ENCODE results near the gene SMIM32.

DNA sequence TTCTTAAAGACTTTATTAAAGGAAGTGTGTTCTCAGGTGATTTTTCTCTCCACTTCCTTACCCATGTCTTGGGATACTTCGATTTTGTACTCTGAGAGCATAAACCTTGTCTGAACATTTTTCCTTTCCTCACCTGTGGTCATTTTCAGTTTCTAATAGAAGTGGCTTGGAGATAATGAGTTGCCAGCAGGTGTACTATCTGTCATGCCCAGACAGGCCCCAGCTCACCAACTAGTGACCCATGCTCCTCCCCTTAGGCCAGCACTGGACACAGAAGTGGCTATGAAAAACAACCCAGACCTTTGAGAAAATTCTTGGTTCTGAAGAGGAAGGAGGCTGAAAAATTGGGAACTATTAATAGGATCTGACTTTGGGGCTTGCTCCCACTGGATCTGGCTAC, 49.2 kb upstream of the SMIM32 start:
- TF ChIP-seq FOXA1 (IDR thresholded peaks at IDR 0.05) (no peak), FOXM1 (IDR thresholded peaks at IDR 0.05; ENCODE audit: borderline replicate concordance) (no peak), TARDBP (IDR thresholded peaks at IDR 0.05) (no peak), CTBP1 (IDR thresholded peaks at IDR 0.05; ENCODE audit: borderline replicate concordance) (no peak), BHLHE40 (IDR thresholded peaks at IDR 0.05; ENCODE audit: borderline replicate concordance) (no peak), SP1 (IDR thresholded peaks at IDR 0.05) (no peak), ZNF384 (IDR thresholded peaks at IDR 0.05) (no peak), ELF4 (IDR thresholded peaks at IDR 0.05) (no peak)
- TF ChIP-seq, protein P1, sequence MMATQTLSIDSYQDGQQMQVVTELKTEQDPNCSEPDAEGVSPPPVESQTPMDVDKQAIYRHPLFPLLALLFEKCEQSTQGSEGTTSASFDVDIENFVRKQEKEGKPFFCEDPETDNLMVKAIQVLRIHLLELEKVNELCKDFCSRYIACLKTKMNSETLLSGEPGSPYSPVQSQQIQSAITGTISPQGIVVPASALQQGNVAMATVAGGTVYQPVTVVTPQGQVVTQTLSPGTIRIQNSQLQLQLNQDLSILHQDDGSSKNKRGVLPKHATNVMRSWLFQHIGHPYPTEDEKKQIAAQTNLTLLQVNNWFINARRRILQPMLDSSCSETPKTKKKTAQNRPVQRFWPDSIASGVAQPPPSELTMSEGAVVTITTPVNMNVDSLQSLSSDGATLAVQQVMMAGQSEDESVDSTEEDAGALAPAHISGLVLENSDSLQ (IDR thresholded peaks at IDR 0.05): no peak

All from HEK293T (cell line).